Measurements from ENCODE around the gene FHOD1. TPM values are rescaled to one million over a fixed set of nuclear protein-coding genes. Genes with fewer than 3 reads are reported as not detected.

Gene FHOD1
- total and polyA plus RNA-seq, 2 of the 4 experiments (the other 2 are of a cell fraction) = 13.8 to 64.0 TPM

DNA sequence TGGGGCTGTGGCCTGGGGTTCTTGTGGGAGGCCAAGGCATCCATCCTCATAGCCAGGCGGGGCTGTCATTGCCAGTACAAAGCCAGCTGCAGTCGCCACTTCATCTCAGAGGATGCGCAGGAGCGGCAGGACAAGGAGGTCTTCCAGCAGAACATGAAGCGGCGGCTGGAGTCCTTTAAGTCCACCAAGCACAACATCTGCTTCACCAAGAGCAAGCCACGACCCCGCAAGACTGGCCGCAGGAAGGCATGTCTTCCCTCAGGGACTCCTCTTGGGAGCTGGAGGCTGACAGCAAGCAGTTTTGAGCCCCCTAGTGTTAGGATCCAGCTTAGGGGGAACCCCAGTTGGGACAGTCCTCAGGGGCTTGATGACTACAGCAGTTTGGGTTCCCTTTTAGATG, 17.0 kb upstream of the FHOD1 start:
- H3K27ac ChIP-seq (ENCODE audit: insufficient read depth, low read length) = no peak overlapping the region
- no peaks in the 10 kb centered on the region; a peak in 1 of 4 replicates for H3K79me1 ChIP-seq (ENCODE audit: low read depth in 1 of 2, low read length in 2 of 2)
- H2BK5ac ChIP-seq (ENCODE audit: low read depth, low read length, poor library complexity, severe bottlenecking) = no peak overlapping the region
- ChIA-PET CTCF (interaction anchor here (0.6 kb wide), 1 partner anchor 74 kb away, joined by 4 read pairs; no protein-coding TSS in a partner anchor), POLR2A (ENCODE audit: unreplicated experiment) (no interaction called here)
- H3K4me2 ChIP-seq (ENCODE audit: low read depth, low read length) = no peak overlapping the region
- 100% methylated on average over 1 of the region's 9 CpGs; no CpG with 5 or more reads in 1 of the 2 experiments for WGBS, 2 experiments (ENCODE audit: extremely low coverage in 2 of 2, insufficient read length in 1 of 2)
- H2AK5ac ChIP-seq (ENCODE audit: low read depth, low read length) = no peak overlapping the region
- no peaks in the 10 kb centered on the region for H3K9me3 ChIP-seq (ENCODE audit: control insufficient read depth, insufficient read depth, low read length)
- H4K8ac ChIP-seq (ENCODE audit: low read depth in 2 of 2, low read length in 2 of 2) = no peak overlapping the region
- no peak overlapping the region for H2AFZ ChIP-seq (replicated peaks; ENCODE audit: low read length, poor library complexity)
- in situ Hi-C loops (cut with MboI; ENCODE audit: low sequenced_read_pairs) (no loop called here), dilution Hi-C loops (cut with HindIII; ENCODE audit: low sequenced_read_pairs, unreplicated experiment) (no loop called here), intact Hi-C loops (cut with micrococcal nuclease) (loop anchor here (5.0 kb wide), 1 partner anchor 163 kb away; no protein-coding TSS in a partner anchor)
- no peak overlapping the region for H4K91ac ChIP-seq (ENCODE audit: insufficient read depth, low read depth, low read length)
- H4K20me1 ChIP-seq (ENCODE audit: insufficient read depth, low read length) = no peaks in the 10 kb centered on the region
- H3K9ac ChIP-seq (ENCODE audit: low read depth, low read length) = no peak overlapping the region
- no peak overlapping the region for H3K4me3 ChIP-seq (ENCODE audit: insufficient read depth, low read depth, low read length)
- ATAC-seq (ENCODE audit: low read depth) (no peak), DNase-seq (no peak)
- no peak overlapping the region for H3K23ac ChIP-seq (ENCODE audit: low read depth, low read length)
- H2BK120ac ChIP-seq (ENCODE audit: low read depth, low read length) = no peak overlapping the region
- no peak overlapping the region for H3K18ac ChIP-seq (ENCODE audit: low read depth, low read length)
- H2BK20ac ChIP-seq (ENCODE audit: low read depth, low read length) = no peak overlapping the region
- H3K14ac ChIP-seq (replicated peaks; ENCODE audit: low read depth, low read length) = no peak overlapping the region
- no peak overlapping the region for H2AK9ac ChIP-seq (replicated peaks; ENCODE audit: low read depth, low read length, poor library complexity)
- peaks cover 7% of the 10 kb centered on the region for H3K4me1 ChIP-seq (ENCODE audit: control insufficient read depth, insufficient read depth, low read length)
- no peak overlapping the region for H3K56ac ChIP-seq (ENCODE audit: extremely low read depth, insufficient read depth, low read length)
- H3K27me3 ChIP-seq (ENCODE audit: control insufficient read depth, insufficient read depth, low read length) = no peaks in the 10 kb centered on the region
- H2BK15ac ChIP-seq (ENCODE audit: low read depth, low read length) = no peak overlapping the region
- peaks cover 10% of the 10 kb centered on the region; the same call in 1 of the 2 replicates for H3K9me1 ChIP-seq (ENCODE audit: insufficient read depth, low read length)
- H3K4ac ChIP-seq (ENCODE audit: low read depth, low read length) = no peak overlapping the region
- TF ChIP-seq MAZ (IDR thresholded peaks at IDR 0.05; ENCODE audit: borderline replicate concordance, low read depth, low read length) = no peak
- TF ChIP-seq RFX5 (IDR thresholded peaks at IDR 0.05; ENCODE audit: low read depth, low read length) = no peak
- no peak overlapping the region for H4K5ac ChIP-seq (ENCODE audit: low read depth, low read length)
- H3K36me3 ChIP-seq (ENCODE audit: control insufficient read depth, insufficient read depth, low read length) = no peaks in the 10 kb centered on the region
- BruUV-seq (replicated peaks) = no TSS peak
